ENCODE data around the gene ELAVL1. TPM values are rescaled to one million over a fixed set of nuclear protein-coding genes. Genes with fewer than 3 reads are reported as not detected.

Gene ELAVL1
- total RNA-seq, 1 donor from 2014 or later = 107 TPM

DNA sequence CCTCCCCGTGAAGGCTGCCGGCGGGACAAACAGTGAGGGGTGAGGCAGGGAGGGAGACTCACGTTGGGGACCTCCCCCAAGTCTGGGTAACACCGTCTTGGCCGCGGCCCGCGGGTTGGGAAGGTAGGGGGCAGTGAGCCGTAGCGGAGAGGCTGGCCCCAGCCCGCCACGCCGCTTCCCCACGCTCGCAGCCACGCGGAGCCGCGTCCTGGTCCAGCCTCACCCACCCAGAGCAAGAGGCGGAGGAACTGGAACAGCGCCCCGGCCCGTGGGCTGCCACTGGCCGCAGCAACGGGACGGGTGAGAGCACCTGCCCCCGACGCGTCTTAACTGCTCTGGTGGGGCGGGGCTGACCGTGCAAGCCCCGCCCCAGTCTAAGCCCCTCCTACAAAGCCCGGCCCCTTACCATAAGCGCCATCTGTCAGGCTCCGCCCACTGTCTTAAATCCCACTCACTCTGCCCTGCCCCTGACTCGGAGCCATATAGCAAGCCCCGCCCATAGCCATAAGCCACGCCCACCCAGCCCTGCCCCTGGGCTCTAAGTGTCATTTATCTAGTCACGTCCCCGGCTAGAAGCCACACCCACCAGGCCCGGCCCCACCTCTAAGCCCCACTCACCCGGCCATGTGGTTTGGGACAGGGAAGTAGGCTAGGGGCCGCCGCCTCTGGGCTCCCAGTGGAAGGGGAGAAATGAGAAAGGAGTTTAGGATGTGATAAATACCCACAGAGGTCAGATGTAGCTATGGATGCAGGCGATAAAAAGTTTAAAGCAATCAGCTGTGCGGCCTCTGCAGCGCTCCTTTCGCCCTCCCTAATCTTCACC, 45.0 kb upstream of the ELAVL1 start:
- FAIRE-seq (no peak), DNase-seq (ENCODE audit: low read depth) (peak; percentile 22)
- Histone ChIP-seq H3K36me3 (ENCODE audit: insufficient read depth, low read length) (no peaks in the 10 kb centered on the region), H3K79me2 (ENCODE audit: insufficient read depth, low read length) (no peaks in the 10 kb centered on the region), H4K20me1 (ENCODE audit: insufficient read depth, low read length) (no peaks in the 10 kb centered on the region), H3K9ac (ENCODE audit: low read length) (no peak overlapping the region), H3K27ac (ENCODE audit: low read depth, low read length) (no peak overlapping the region), H3K9me3 (ENCODE audit: insufficient read depth, low read depth, low read length) (no peaks in the 10 kb centered on the region), H2AFZ (ENCODE audit: low read depth, low read length) (peak overlapping the region; percentile 69), H3K4me3 (ENCODE audit: insufficient read depth, low read depth, low read length) (no peak overlapping the region), H3K4me1 (ENCODE audit: insufficient read depth, low read length) (no peaks in the 10 kb centered on the region), H3K4me2 (ENCODE audit: low read length) (peak overlapping the region; percentile 62), H3K27me3 (ENCODE audit: insufficient read depth, low read length) (peaks cover 2% of the 10 kb centered on the region)
- H3K27ac Mint-ChIP-seq (ENCODE audit: unreplicated experiment) = no peak overlapping the region
- H3K36me3 Mint-ChIP-seq (ENCODE audit: low read depth, unreplicated experiment) = no peaks in the 10 kb centered on the region
- peaks cover 26% of the 10 kb centered on the region for H3K27me3 Mint-ChIP-seq (ENCODE audit: low read depth, unreplicated experiment)
- H3K4me3 Mint-ChIP-seq (ENCODE audit: unreplicated experiment) = no peak overlapping the region
- no peaks in the 10 kb centered on the region for H3K4me1 Mint-ChIP-seq (ENCODE audit: low read depth, unreplicated experiment)
- H3K9me3 Mint-ChIP-seq (ENCODE audit: unreplicated experiment) = no peaks in the 10 kb centered on the region
- TF ChIP-seq EZH2 (IDR thresholded peaks at IDR 0.05; ENCODE audit: insufficient read depth, low read length) = no peak
- TF ChIP-seq, protein P1, sequence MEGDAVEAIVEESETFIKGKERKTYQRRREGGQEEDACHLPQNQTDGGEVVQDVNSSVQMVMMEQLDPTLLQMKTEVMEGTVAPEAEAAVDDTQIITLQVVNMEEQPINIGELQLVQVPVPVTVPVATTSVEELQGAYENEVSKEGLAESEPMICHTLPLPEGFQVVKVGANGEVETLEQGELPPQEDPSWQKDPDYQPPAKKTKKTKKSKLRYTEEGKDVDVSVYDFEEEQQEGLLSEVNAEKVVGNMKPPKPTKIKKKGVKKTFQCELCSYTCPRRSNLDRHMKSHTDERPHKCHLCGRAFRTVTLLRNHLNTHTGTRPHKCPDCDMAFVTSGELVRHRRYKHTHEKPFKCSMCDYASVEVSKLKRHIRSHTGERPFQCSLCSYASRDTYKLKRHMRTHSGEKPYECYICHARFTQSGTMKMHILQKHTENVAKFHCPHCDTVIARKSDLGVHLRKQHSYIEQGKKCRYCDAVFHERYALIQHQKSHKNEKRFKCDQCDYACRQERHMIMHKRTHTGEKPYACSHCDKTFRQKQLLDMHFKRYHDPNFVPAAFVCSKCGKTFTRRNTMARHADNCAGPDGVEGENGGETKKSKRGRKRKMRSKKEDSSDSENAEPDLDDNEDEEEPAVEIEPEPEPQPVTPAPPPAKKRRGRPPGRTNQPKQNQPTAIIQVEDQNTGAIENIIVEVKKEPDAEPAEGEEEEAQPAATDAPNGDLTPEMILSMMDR (IDR thresholded peaks at IDR 0.05; ENCODE audit: insufficient read depth, low read depth, low read length) = no peak

DNA sequence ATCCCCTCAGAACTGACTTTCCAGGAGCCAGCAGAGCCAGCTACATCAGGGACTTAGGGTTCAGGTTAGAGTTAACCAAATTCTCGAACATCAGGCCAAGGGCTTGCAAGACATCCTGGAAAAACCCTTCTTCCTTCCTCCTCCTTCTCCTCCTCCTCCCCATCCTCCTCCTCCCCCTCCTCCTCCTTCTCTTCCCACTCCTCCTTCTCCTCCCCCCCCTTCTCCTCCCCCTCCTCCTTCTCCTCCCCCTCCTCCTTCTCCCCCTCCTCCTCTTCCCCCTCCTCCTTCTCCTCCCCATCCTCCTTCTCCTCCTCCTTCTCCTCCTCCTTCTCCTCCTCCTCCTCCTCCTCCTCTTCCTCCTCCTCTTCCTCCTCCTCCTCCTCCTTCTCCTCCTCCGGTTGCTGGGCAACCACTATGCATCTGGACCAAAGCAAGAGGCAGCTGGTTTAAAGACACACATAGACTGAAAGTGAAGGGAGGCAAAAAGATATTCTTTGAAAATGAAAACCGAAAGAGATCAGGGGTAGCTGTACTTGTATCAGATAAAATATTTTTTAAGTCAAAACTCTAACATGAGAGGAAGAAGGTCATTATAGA, 41.2 kb upstream of the ELAVL1 start:
- H3K36me3 Mint-ChIP-seq (ENCODE audit: low read depth, unreplicated experiment) = no peaks in the 10 kb centered on the region
- no peak overlapping the region for H3K4me3 ChIP-seq (ENCODE audit: insufficient read depth, low read depth, low read length)
- H3K4me2 ChIP-seq (ENCODE audit: low read length) = no peak overlapping the region
- H2AFZ ChIP-seq (ENCODE audit: low read depth, low read length) = no peak overlapping the region
- DNase-seq (ENCODE audit: low read depth) (no peak), FAIRE-seq (no peak)
- no peak overlapping the region for H3K4me3 Mint-ChIP-seq (ENCODE audit: unreplicated experiment)
- H3K9me3 ChIP-seq (ENCODE audit: insufficient read depth, low read depth, low read length) = no peaks in the 10 kb centered on the region
- H3K79me2 ChIP-seq (ENCODE audit: insufficient read depth, low read length) = no peaks in the 10 kb centered on the region
- peaks cover 16% of the 10 kb centered on the region for H3K27me3 Mint-ChIP-seq (ENCODE audit: low read depth, unreplicated experiment)
- no peaks in the 10 kb centered on the region for H3K9me3 Mint-ChIP-seq (ENCODE audit: unreplicated experiment)
- H3K4me1 ChIP-seq (ENCODE audit: insufficient read depth, low read length) = no peaks in the 10 kb centered on the region
- H4K20me1 ChIP-seq (ENCODE audit: insufficient read depth, low read length) = no peaks in the 10 kb centered on the region
- H3K4me1 Mint-ChIP-seq (ENCODE audit: low read depth, unreplicated experiment) = no peaks in the 10 kb centered on the region
- H3K27ac ChIP-seq (ENCODE audit: low read depth, low read length) = no peak overlapping the region
- peaks cover 2% of the 10 kb centered on the region for H3K27me3 ChIP-seq (ENCODE audit: insufficient read depth, low read length)
- H3K36me3 ChIP-seq (ENCODE audit: insufficient read depth, low read length) = no peaks in the 10 kb centered on the region
- no peak overlapping the region for H3K9ac ChIP-seq (ENCODE audit: low read length)
- TF ChIP-seq, protein P1 (IDR thresholded peaks at IDR 0.05; ENCODE audit: insufficient read depth, low read depth, low read length) = no peak
- TF ChIP-seq EZH2 (IDR thresholded peaks at IDR 0.05; ENCODE audit: insufficient read depth, low read length) = no peak
- H3K27ac Mint-ChIP-seq (ENCODE audit: unreplicated experiment) = no peak overlapping the region
